ENCODE data around the gene SPINK8. TPM values are rescaled to one million over a fixed set of nuclear protein-coding genes. Genes with fewer than 3 reads are reported as not detected.
"Not testable (repeated sequence)": the region's sequence is repeated elsewhere in the genome, so short reads cannot be mapped to it uniquely, and the experiment has no call there.

Gene SPINK8
- total RNA-seq: not detected in 2 replicates

- not testable (repeated sequence) for DNase-seq
These were observed at the start of gene SPINK8 for GRCh38 chr3:48333346-48334245. SPINK8 (minus strand) TSS chr3:48333661; CDS start chr3:48328341, 5,320 bp downstream.

GRCh38 chr3:48372862-48373435 lies 39.5 kb upstream of the SPINK8 start:
- DNase-seq: no peak

DNA sequence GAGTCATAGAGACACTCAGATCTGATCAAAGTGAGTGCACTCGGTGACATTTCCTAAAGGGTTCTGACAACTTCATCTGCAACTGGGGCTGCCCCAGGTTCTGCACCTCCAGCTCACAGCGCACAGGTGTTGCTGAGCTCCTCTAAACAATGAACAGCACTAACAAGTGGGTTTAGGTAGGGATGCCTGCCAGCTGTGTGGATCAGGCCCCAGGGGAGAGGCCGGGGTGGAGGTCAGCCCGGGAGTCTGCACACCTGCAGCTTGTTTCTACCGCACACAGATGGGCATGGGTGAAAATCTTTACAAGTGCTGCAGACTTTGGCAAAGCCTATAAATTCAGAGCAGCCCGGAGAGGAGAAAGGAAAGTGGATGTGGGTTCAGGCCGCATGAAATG lies 38.9 kb upstream of the SPINK8 start:
- no peak for DNase-seq

- no peak for DNase-seq
These were observed 38.4 kb upstream of the SPINK8 start, which contains the start of gene FBXW12 for GRCh38 chr3:48371651-48372376. FBXW12 (plus strand) TSS chr3:48372219; CDS start chr3:48372768, 549 bp downstream.

DNA sequence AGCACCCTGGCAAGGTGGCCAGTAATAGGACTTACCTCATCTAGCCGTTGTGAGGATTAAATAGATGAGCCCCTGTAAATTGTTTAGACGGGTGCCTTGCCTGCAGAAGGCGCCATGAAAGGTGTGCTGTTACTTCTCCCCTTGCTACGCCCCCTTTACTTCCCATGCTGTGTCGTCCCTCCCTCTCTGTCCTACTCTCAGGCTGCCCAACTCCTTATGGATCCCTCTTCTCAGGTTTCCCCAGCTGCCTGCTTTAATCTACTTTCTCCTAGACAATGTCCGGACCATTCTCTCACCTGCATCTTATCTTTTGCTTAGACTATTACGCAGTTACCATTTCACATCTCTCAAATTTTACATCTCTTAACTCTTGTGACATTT lies 36.9 kb upstream of the SPINK8 start:
- DNase-seq: no peak

GRCh38 chr3:48369693-48370332 lies 36.4 kb upstream of the SPINK8 start:
- DNase-seq: no peak

GRCh38 chr3:48367201-48367600 lies 33.7 kb upstream of the SPINK8 start:
- DNase-seq: no peak

DNA sequence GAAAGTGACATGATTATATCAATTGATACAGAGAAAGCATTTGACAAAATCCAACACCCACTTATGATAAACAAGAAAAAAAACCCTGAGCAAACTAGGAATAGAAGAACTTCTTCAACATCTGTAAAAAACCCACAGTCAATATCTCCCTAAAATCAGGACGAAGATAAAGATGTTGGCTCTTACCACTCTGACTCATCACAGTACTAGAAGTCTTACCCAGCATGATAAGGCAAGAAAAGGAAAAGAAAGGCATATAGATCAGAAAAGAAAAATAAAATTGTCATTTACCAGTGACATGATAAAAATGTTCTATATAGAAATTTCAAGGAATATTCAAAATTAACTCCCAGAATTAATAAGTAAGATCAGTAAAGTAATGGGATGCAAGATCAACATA lies 31.4 kb upstream of the SPINK8 start:
- no peak for DNase-seq

GRCh38 chr3:48361928-48362327 lies 28.5 kb upstream of the SPINK8 start:
- no peak for DNase-seq

DNA sequence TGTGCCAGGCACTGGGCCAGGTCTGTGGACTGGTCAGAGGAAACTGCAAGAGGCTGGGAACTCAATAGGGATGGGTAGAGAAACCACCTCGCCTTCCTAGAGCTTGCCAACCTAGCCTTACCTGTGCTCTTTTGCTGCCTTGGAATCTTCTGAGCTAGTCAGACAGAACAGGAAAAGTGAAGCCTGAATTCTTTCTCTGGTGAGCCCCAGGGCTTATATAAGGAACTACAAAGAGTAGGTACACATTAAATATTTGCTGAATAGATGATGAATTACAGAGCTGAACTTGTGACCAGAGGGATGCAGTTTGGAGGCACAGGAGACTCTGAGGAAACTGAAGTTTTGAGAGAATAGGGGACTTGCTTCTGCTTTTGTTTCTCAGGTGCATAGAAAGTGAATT lies 23.0 kb upstream of the SPINK8 start:
- DNase-seq: no peak

GRCh38 chr3:48353987-48354386 lies 20.5 kb upstream of the SPINK8 start:
- DNase-seq: no peak

DNA sequence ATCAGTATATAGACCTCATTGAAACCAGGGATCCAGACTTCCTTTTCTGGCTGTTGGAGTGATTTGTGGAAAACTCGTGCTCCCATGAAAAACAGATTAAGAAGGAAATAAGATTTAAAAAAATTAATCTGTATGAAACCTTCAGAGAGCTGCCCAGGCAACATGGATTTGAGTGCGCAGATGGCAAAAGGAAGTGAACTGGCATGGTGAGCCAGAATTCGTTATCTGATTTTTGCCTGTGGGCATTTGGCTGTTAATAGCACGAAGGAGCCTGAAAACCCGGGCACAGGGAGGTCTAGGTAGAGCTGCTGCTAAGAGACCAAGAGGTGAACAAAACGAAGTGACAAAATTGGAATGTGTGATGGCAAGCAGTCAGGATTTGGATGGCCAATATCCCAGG lies 19.1 kb upstream of the SPINK8 start:
- DNase-seq: no peak

- DNase-seq: no peak
These were observed 14.0 kb upstream of the SPINK8 start for GRCh38 chr3:48347500-48347899.

GRCh38 chr3:48345946-48346572 lies 12.6 kb upstream of the SPINK8 start:
- no peak for DNase-seq

DNA sequence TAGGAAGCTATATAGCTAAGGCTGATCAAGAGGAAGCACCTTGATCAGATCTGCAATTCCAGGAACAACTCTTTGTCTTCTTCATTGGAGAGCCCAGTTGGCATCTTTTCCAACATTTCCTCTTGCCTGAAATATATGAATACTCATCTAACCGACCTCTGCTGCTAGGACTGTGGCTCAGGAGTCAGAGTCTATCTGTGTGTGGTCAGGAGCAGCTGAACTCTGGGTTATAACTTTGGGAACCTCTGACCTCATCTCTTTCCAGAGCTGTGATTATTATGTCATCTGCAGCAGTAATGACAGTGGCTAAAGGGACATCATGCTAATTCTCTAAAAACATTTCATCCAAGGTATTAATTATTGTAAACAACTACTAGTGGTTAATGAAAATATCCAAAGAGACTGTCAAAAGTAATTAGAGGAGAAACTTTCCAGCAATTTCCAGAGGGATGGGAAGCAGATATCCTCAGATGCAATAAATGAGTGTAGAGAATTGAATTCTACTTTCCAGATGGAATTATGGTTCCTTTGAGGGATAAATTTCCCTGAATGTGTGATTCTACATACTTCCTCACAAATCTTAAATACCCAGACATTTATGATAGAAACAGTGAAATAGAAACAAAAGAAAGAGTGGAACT lies 11.5 kb upstream of the SPINK8 start:
- peak; percentile 24 for DNase-seq

DNA sequence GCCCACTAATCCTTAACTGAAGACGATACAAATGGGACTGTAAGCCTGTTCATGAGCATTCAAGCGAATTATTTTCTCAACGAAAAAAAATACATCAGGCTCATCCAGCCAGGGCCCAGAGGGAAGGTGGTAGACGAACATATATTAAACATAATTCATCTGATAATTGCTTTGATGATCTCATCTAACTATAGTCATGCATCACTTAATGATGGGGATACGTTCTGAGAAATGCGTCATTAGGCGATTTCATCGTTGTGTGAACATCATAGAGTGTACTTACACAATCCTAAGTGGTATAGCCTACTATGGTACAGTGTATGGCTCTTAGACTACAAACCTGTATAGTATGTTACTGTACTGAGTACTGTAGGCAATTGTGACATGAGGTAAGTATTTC lies 10.0 kb upstream of the SPINK8 start:
- DNase-seq: no peak

- DNase-seq: no peak
These were observed 5.2 kb upstream of the SPINK8 start for GRCh38 chr3:48338635-48339034.

GRCh38 chr3:48337536-48337935 lies 4.1 kb upstream of the SPINK8 start:
- not testable (repeated sequence) for DNase-seq

GRCh38 chr3:48335286-48335685 lies 1.8 kb upstream of the SPINK8 start:
- DNase-seq: not testable (repeated sequence)

DNA sequence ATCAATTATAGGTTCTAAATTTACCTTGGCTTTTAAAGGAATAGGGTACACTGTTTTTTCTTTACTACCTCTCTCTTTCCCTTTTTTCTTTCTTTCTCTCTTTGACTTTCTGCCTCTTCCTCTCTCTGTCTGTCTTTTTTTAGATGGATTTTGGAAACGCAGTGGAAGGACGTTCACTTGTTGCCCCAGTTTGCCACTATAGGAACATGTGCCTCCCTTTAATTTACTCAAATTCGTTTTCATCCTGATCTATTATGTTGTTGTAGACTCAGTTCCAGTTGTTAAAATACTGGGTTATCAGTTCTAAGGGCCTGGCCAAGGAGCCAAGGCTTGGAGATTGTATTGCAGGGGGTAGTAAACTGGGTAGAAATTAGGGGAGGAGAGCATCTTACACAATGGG lies 1.1 kb upstream of the SPINK8 start:
- DNase-seq: no peak

DNA sequence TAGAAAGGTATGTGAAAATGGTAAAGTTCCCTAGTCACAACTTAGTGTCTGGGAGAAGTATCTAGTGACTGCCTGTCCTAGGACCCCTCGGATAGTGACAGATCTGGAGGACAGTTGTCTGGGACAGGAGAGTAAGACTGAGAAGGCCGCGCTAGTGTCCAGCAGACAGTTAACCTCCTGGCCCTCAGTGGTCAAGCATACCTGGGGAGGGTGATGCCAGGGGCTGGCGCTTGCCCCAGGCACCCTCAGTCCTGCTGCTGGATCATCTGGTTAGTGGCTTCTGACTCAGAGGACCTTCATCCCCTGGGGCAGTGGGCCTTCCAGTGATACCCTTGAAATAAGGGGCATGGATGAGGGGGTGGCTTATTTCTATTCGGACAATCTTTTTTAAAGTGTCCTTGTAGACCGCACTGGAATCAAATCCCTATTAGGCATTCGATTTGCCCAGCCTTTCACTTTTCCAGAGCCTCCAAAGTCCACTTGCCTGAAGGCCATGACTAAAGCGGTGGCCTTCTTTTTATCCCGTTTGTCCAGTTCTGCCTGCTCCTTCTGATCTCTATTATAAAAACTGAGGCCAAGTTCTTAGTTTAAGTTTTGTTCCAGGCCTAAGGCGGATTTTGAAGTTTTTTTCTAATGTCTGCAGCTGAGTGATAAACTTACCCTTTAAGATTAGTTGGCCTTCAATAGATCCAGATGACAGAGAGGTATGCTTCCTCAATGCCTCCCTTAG lies 1.6 kb downstream of the SPINK8 start:
- not testable (repeated sequence) for DNase-seq
